GM12873 (cell line): Measurements from ENCODE around the gene INAFM2.

Experiments
- TF ChIP-seq, protein P1 (sequence below): IDR thresholded peaks from 2 replicates; pipeline ENCODE4 v1.5.1; 2012; ENCODE audit warnings: low read depth, mild to moderate bottlenecking, moderate library complexity, low read length, control low read depth; ENCODE audit not compliant: insufficient read depth; ENCODE audit errors: missing control alignments

INAFM2 gene

DNA sequence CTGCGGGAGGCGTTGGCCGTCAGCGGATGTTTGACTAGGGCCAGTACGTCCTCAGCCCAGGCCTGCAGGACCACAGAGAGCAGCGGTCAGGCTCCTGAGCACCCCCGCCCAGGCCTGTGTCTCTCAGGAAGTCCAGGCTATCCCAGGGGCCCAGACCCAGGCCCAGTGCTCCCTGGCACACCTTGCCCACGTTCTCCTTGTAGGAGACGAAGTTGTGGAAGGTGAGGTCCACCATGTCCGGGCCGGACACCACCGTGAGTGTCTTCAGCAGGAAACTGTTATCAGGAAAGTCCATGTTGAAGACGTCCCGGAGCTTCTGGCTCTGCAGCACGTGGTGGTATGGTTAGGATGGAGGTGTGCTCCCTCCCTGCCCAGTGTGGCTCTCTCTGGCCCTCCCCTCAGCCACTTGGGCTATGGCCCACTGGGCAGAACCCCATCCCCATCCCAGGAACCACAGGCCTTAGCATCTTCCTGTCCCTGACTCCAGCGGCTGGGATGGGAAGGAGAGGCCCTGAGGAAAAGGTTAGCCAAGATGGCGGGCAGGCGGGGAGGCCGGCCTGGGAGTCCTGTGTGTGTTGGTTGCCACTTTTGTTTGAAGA is 21.1 kb upstream of the INAFM2 start:
- TF ChIP-seq, protein P1, sequence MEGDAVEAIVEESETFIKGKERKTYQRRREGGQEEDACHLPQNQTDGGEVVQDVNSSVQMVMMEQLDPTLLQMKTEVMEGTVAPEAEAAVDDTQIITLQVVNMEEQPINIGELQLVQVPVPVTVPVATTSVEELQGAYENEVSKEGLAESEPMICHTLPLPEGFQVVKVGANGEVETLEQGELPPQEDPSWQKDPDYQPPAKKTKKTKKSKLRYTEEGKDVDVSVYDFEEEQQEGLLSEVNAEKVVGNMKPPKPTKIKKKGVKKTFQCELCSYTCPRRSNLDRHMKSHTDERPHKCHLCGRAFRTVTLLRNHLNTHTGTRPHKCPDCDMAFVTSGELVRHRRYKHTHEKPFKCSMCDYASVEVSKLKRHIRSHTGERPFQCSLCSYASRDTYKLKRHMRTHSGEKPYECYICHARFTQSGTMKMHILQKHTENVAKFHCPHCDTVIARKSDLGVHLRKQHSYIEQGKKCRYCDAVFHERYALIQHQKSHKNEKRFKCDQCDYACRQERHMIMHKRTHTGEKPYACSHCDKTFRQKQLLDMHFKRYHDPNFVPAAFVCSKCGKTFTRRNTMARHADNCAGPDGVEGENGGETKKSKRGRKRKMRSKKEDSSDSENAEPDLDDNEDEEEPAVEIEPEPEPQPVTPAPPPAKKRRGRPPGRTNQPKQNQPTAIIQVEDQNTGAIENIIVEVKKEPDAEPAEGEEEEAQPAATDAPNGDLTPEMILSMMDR = no peak

DNA sequence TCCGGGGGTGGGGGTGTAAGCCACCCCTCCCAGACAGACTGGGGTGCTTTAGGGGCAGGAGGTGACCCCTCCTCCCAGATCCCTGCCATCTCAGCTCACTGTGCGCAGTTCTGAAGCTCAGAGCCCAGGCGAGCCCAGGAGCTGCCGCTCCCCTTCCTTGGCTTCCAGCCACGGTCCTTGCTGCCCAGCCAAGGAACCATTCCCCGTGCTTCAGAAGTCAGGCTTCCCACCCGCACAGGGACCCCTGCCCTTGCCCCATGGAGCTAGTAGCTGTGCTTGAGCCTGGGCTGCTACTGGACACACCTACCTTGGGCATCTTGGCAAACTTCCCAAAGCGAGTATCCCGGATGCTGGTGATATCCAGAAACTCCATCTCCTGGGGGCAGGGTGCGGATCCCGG is 20.5 kb upstream of the INAFM2 start:
- TF ChIP-seq, protein P1 = no peak

DNA sequence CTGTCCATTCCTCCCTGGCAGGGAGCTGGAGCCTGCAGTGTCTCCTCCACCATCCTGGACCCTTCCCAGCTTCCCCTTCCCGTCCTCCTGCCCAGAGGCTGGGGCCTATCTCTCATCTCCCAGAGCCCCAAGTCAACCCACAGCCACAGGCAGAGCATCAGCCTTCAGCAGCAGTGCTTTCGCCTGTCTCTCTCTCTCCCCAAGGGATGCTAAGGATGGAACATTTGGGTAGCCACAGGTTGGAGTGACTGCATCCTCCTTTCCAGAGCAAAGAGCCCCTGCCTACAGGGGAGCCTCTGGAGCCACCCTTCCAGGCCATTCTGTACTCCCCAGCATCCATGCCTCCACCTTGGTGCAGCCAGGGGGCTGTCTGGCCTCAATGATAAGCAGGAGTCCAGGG is 19.9 kb upstream of the INAFM2 start:
- TF ChIP-seq, protein P1 = no peak

DNA sequence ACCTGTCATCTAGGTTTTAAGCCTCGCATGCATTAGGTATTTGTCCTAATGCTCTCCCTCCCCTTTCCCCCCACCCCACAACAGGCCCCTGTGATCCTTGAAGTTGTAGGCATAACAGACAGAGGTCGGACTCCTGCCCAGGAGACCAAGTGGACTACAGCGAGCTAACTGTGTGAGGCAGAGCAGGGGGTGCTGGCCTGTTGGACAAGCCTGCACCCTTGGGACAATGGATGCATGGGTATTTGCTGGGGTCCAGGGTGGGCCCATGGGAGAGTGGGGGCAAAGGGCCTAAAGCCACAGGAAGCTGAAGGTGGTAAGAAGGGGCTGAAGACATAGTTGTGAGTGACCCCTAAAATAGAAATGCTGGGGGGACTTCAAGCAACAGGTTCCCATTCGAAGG is 18.2 kb upstream of the INAFM2 start:
- TF ChIP-seq, protein P1 = no peak

DNA sequence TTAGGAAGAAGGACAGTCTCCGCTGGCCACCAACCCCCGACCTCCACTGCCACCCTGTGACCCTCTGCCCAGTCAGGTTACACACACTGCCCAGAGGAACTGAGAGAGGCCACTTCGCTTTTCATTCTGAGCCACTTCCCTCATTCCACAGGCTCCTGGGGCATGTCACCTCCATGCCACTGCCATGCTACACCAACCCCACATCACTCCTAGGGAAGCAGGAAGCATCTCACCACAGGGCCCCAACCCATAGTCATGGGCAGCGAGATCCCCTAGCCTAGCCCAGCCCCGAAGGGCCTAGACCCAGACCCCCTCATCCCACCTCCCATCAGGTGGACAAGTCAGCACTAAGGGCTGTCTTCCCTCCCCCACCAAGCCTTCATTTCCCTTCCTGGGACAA is 17.1 kb upstream of the INAFM2 start:
- TF ChIP-seq, protein P1 = no peak

DNA sequence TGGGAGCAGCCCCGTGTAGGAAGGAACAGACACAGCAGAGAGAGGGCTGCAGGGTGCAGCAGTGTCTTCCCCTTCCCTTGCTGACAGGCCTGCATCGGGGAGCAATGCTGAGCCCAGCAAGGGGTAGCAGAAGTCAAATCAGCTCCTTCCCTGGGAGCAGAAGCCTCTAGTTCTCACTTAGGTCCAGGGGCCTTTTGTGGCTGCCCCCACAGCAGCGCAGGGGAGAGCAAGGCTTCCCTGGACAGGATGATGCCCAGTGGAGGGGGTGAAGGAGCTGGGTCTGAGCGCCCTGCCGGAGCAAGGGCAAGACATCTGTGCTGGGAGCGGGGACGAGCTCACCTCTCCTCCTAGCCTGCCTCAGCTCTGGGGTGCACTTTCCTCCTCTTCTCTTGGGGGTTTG is 16.6 kb upstream of the INAFM2 start:
- TF ChIP-seq, protein P1 = no peak

DNA sequence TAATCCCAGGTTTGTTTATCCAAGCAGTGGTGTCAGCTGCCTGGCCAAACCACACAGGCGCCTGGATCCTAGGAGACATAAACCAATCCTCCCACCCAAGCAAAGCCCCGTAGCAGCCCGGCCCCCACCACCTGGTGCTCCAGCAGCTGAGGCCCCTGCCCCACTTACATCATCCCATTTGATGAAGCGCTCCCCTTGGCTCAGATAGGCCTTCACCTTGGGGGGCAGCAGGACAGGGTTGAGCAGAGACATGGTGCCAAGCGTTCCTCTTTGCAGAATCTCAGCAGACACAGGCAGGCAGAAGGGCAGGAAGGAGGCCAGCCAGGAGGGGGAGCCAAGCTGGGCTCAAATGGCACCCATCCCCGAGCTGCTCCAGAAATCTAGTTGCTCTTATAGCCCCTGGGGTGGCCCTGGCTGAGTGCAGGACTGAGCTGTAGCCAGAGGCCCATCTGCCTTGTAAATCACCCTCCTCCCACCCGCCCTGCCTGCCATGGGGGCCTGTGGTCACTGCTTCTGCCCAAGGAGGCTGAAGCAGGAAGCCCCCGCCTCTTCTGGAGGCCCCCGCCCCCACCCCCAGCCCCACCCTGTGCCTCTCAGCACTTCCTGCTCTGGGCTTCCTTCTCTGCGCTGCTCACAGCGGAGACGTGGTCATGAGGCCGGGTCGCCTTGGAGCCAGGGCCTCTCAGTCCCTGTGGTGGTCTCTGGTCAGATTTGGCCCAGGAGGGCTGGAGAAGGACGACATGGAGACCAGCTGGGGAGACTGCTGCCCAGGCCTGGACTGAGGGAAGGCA is 15.9 kb upstream of the INAFM2 start, which contains the start of gene PLCB2:
Gene PLCB2, minus strand, starts transcription at position 515 of the 791 bp plus-strand sequence. Its CDS starts 263 bp downstream, at position 252.
- TF ChIP-seq, protein P1 = peak; percentile 64
